Tibial nerve (tissue), 4 donors: ENCODE data around the gene ASTN2.

Source experiments
- EP300 ChIP-seq, 2 donors: sonication (generic); formaldehyde crosslinking; IDR thresholded peaks; one replicate each; pipeline ENCODE4 v1.6.1; 2017; ENCODE audit warnings: antibody characterized with exemption in 2 of 2, mild to moderate bottlenecking in 1 of 2
- POLR2A ChIP-seq, 2 donors: fragments of 450-650 bp; IDR thresholded peaks; one replicate each; pipeline ENCODE4 v1.6.1; 2017; ENCODE audit warnings: antibody characterized with exemption in 2 of 2, mild to moderate bottlenecking in 2 of 2, moderate library complexity in 2 of 2
- TF ChIP-seq, protein P1 (sequence below), 5 experiments: fragments of 200-600 bp in 3 of 5; fragments of 450-650 bp in 2 of 5; sonication (generic) in 3 of 5; IDR thresholded peaks; one replicate each; pipeline ENCODE4 v1.5.1; 2016 to 2019; ENCODE audit warnings: antibody characterized with exemption in 5 of 5, mild to moderate bottlenecking in 3 of 5, moderate library complexity in 2 of 5

DNA sequence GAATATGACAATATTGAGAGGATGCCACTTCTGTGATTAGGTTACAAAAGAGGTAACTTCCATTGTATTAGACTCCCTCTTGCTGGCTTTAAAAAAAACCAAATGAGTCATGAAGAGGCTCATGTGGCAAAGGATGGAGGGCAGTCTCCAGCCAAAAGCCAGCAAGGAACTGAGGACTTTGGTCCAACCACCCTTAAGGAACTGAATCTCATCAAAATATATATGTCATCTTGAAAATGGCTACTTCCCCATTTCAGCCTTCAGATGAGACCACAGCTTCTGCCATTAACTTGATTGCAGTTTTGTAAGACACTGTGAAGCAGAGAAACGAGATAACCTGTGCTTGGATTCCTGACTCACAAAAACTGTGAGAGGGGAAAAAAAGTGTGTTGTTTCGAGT lies 743.3 kb downstream of the ASTN2 start:
- TF ChIP-seq, protein P1, sequence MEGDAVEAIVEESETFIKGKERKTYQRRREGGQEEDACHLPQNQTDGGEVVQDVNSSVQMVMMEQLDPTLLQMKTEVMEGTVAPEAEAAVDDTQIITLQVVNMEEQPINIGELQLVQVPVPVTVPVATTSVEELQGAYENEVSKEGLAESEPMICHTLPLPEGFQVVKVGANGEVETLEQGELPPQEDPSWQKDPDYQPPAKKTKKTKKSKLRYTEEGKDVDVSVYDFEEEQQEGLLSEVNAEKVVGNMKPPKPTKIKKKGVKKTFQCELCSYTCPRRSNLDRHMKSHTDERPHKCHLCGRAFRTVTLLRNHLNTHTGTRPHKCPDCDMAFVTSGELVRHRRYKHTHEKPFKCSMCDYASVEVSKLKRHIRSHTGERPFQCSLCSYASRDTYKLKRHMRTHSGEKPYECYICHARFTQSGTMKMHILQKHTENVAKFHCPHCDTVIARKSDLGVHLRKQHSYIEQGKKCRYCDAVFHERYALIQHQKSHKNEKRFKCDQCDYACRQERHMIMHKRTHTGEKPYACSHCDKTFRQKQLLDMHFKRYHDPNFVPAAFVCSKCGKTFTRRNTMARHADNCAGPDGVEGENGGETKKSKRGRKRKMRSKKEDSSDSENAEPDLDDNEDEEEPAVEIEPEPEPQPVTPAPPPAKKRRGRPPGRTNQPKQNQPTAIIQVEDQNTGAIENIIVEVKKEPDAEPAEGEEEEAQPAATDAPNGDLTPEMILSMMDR (IDR thresholded peaks at IDR 0.05) = no peak
- TF ChIP-seq POLR2A (IDR thresholded peaks at IDR 0.05) (no peak), EP300 (IDR thresholded peaks at IDR 0.05) (no peak)
